SU-DHL-6 (cell line): ENCODE results near the gene TRAPPC6A.

Experiments
- H2AFZ ChIP-seq: fragments of 200-600 bp; sonication (generic); 2 replicates; pipeline ENCODE4 v1.6.1; 2014; ENCODE audit warnings: low read depth, mild to moderate bottlenecking, moderate library complexity, mixed read lengths, antibody characterized with exemption, low read length; ENCODE audit not compliant: severe bottlenecking
- H3F3A ChIP-seq: fragments of 200-600 bp; shearing (Covaris generic); 2 replicates; pipeline ENCODE4 v1.6.0; 2016; ENCODE audit warnings: antibody characterized with exemption, mild to moderate bottlenecking; ENCODE audit not compliant: insufficient read depth
- H3K27ac ChIP-seq: fragments of 200-600 bp; sonication (generic); 2 replicates; pipeline ENCODE4 v1.5.1; 2016; ENCODE audit warnings: low read depth, mild to moderate bottlenecking, low read length, moderate library complexity, mixed read lengths
- H3K27me3 ChIP-seq: fragments of 200-600 bp; sonication (generic), shearing (Covaris generic); 2 replicates; pipeline ENCODE4 v1.6.0; 2014; ENCODE audit warnings: mild to moderate bottlenecking, low read length
- H3K36me3 ChIP-seq: fragments of 200-600 bp; sonication (generic); 2 replicates; pipeline ENCODE4 v1.6.1; 2014; ENCODE audit warnings: mild to moderate bottlenecking, low read length, mixed read lengths
- H3K4me2 ChIP-seq: fragments of 300-600, 200-600 bp; shearing (Covaris generic), sonication (generic); 2 replicates; pipeline ENCODE4 v1.6.0; 2014; ENCODE audit warnings: low read length, low read depth, mild to moderate bottlenecking; ENCODE audit not compliant: poor library complexity, severe bottlenecking
- H3K4me3 ChIP-seq: fragments of 200-600 bp; sonication (generic); 2 replicates; pipeline ENCODE4 v1.5.1; 2014; ENCODE audit warnings: antibody characterized with exemption, low read length, mild to moderate bottlenecking, mixed read lengths; ENCODE audit not compliant: insufficient read depth, poor library complexity, severe bottlenecking
- H3K79me2 ChIP-seq: fragments of 200-600 bp; sonication (generic); 2 replicates; pipeline ENCODE4 v1.6.1; 2014; ENCODE audit warnings: mild to moderate bottlenecking, low read length, moderate library complexity; ENCODE audit not compliant: insufficient read depth
- H3K9ac ChIP-seq: fragments of 200-600 bp; sonication (generic); 2 replicates; pipeline ENCODE4 v1.7.0; 2014; ENCODE audit warnings: mild to moderate bottlenecking, low read length
- H3K9me2 ChIP-seq: fragments of 200-600 bp; sonication (generic); replicated peaks from 2 replicates; pipeline ENCODE4 v1.6.1; 2014; ENCODE audit warnings: low read length; ENCODE audit not compliant: insufficient read depth
- H3K9me3 ChIP-seq: fragments of 200-600 bp; sonication (generic); 2 replicates; pipeline ENCODE4 v1.6.1; 2014; ENCODE audit warnings: low read length, mixed read lengths; ENCODE audit not compliant: insufficient read depth
- H4K20me1 ChIP-seq: fragments of 200-600 bp; sonication (generic); 2 replicates; pipeline ENCODE4 v1.6.1; 2014; ENCODE audit warnings: low read depth, mild to moderate bottlenecking, antibody characterized with exemption, low read length, moderate library complexity, mixed read lengths
- CTCF ChIP-seq: fragments of 200-600 bp; sonication (generic); IDR thresholded peaks from one replicate; pipeline ENCODE4 v1.5.1; 2017; ENCODE audit warnings: antibody characterized with exemption, mild to moderate bottlenecking, low read length, moderate library complexity; ENCODE audit not compliant: insufficient read depth, poor library complexity, severe bottlenecking
- EZH2phosphoT487 ChIP-seq: fragments of 200-600 bp; sonication (generic), shearing (Covaris generic); conservative IDR thresholded peaks from 2 replicates; pipeline ENCODE4 v1.6.1; 2018; ENCODE audit warnings: mild to moderate bottlenecking, antibody characterized with exemption, low read length, moderate library complexity, mixed read lengths

TRAPPC6A gene

DNA sequence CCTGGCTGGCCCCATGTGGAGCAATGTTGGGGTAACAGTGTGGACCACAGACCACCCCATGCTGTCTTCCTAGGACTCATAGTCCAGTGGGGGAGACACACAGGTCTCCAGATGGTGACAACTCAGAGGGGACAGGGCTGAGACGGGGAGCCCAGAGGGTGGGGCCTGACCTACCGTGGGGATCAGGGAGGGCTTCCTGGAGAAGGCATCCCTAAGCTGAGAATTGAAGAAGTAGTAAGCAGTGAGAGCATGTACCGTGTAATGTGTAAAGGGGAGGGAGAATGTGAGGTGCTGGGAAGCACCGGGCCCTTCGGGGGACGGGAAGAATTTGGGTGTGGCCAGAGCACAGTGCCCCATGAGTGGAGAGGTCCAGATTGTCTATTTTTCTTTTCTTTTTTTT is 54.0 kb downstream of the TRAPPC6A start:
- peaks cover 7% of the 10 kb centered on the region for H4K20me1 ChIP-seq

GRCh38 chr19:45123440-45123850 is 54.6 kb downstream of the TRAPPC6A start:
- H3K79me2 ChIP-seq, result peaks cover 52% of the 10 kb centered on the region
- no peaks in the 10 kb centered on the region for H3K9me2 ChIP-seq
- TF ChIP-seq CTCF, result no peak
- peaks cover 7% of the 10 kb centered on the region for H4K20me1 ChIP-seq
- H3K4me2 ChIP-seq, result no peak overlapping the region
- H3K27ac ChIP-seq, result no peak overlapping the region
- H2AFZ ChIP-seq, result no peak overlapping the region
- no peak overlapping the region for H3K9ac ChIP-seq
- 0 out of 2 replicates have a peak, but pooled peaks cover 1% of the 10 kb centered on the region for H3F3A ChIP-seq
- H3K4me3 ChIP-seq, result no peak overlapping the region
- no peaks in the 10 kb centered on the region for H3K36me3 ChIP-seq
- H3K9me3 ChIP-seq, result no peaks in the 10 kb centered on the region
- H3K27me3 ChIP-seq, result no peaks in the 10 kb centered on the region

More for the DNA sequence above, 54.0 kb downstream of the TRAPPC6A start:
- Histone ChIP-seq H3K9me3 (no peaks in the 10 kb centered on the region), H2AFZ (no peak overlapping the region), H3K27me3 (no peaks in the 10 kb centered on the region), H3K36me3 (no peaks in the 10 kb centered on the region), H3K27ac (no peak overlapping the region), H3K4me3 (no peak overlapping the region), H3K4me2 (no peak overlapping the region), H3K9ac (no peak overlapping the region), H3K79me2 (peaks cover 54% of the 10 kb centered on the region), H3K9me2 (no peaks in the 10 kb centered on the region), H3F3A (no peaks in the 10 kb centered on the region)
- TF ChIP-seq EZH2phosphoT487 (no peak), CTCF (no peak)

DNA sequence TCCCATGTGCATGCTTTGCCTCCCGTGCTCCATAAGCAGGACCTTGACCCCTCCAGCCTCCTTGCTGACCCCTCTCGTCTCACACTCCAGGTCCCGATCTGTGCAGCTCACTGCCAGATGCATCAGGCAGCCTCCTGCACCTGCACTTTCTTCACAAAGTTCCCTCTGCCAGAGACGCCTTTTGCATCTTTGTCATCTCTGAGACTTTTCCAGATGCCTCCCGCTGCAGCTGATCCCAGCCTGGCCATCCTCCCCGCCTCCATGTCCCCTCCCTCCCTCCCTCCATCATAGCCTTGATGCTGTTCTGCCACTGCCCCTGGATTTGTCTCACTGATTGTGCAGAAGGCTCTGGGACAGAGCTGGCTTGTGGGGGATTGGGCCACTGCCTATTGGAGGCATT is 55.2 kb downstream of the TRAPPC6A start:
- H3K79me2 ChIP-seq, result peaks cover 47% of the 10 kb centered on the region
- no peak overlapping the region for H2AFZ ChIP-seq
- H3K9ac ChIP-seq, result no peak overlapping the region
- no peaks in the 10 kb centered on the region for H3K27me3 ChIP-seq
- no peaks in the 10 kb centered on the region for H3K9me3 ChIP-seq
- H3K9me2 ChIP-seq, result no peaks in the 10 kb centered on the region
- H3K4me2 ChIP-seq, result no peak overlapping the region
- no peak overlapping the region for H3K4me3 ChIP-seq
- no peaks in the 10 kb centered on the region for H3K36me3 ChIP-seq
- H3F3A ChIP-seq, result 0 out of 2 replicates have a peak, but pooled peaks cover 7% of the 10 kb centered on the region
- no peak overlapping the region for H3K27ac ChIP-seq
- no peak for TF ChIP-seq EZH2phosphoT487
- no peak for TF ChIP-seq CTCF
- peaks cover 7% of the 10 kb centered on the region for H4K20me1 ChIP-seq

DNA sequence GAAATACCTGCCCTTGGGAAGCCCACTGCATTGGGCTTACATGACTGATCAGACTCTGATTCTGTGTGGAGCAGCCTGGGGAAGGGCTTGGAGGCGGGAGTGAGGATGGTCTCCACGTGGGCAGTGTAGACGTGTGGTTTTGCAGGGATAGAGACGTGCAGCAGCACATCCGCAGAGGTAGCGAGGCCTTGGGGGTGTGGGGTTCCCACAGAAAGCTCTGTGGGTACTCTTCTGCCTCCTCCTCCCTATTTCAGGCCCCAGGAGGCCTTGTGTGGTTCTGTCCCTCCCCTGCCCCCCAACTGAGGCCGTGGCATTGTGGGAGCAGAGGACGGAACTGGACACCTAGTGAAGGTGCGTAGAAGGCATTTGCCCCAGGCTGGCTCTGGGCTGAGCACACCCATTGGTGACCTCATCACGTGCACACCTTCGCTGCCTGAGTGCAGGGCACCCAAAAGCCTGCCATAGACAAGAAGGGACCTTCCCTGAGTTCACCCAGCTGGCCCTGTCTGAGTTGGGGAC is 56.2 kb downstream of the TRAPPC6A start:
- peaks cover 7% of the 10 kb centered on the region for H4K20me1 ChIP-seq
- no peaks in the 10 kb centered on the region for H3K9me3 ChIP-seq
- H3K4me2 ChIP-seq, result no peak overlapping the region
- no peaks in the 10 kb centered on the region for H3K36me3 ChIP-seq
- no peaks in the 10 kb centered on the region for H3K9me2 ChIP-seq
- TF ChIP-seq EZH2phosphoT487, result no peak
- TF ChIP-seq CTCF, result no peak
- H3K27me3 ChIP-seq, result no peaks in the 10 kb centered on the region
- 0 out of 2 replicates have a peak, but pooled peaks cover 7% of the 10 kb centered on the region for H3F3A ChIP-seq
- no peak overlapping the region for H3K9ac ChIP-seq
- no peak overlapping the region for H3K27ac ChIP-seq
- no peak overlapping the region for H3K4me3 ChIP-seq
- peaks cover 44% of the 10 kb centered on the region for H3K79me2 ChIP-seq
- H2AFZ ChIP-seq, result no peak overlapping the region
